Measurements from ENCODE around the gene TMEM255B. TPM values are rescaled to one million over a fixed set of nuclear protein-coding genes. Genes with fewer than 3 reads are reported as not detected.

Gene TMEM255B
- total RNA-seq, 1 experiment from 2014 or later: 2.8 TPM

GRCh38 chr13:113798200-113798811 is 39.3 kb downstream of the TMEM255B start:
- Histone ChIP-seq H3T11ph (ENCODE audit: low read length) (no peak overlapping the region), H2BK12ac (ENCODE audit: insufficient read length, low read depth, low read length) (no peak overlapping the region), H3K23ac (ENCODE audit: insufficient read length, low read depth, low read length) (no peak overlapping the region), H4K8ac (replicated peaks; ENCODE audit: insufficient read length, low read depth, low read length) (no peak overlapping the region), H3K56ac (ENCODE audit: insufficient read length, low read depth, low read length) (no peak overlapping the region), H2AFZ (ENCODE audit: low read length) (no peak overlapping the region), H3K9ac (ENCODE audit: extremely low read depth, insufficient read length, low read length) (no peak overlapping the region), H3K79me1 (ENCODE audit: insufficient read depth, low read depth, low read length, poor library complexity, severe bottlenecking) (no peaks in the 10 kb centered on the region), H2BK5ac (ENCODE audit: insufficient read length, low read length) (no peak overlapping the region), H2BK120ac (ENCODE audit: low read depth, low read length, poor library complexity, severe bottlenecking) (no peak overlapping the region), H4K20me1 (ENCODE audit: control insufficient read depth, insufficient read depth, insufficient read length) (no peaks in the 10 kb centered on the region), H3K27me3 (ENCODE audit: insufficient read depth, low read length) (no peaks in the 10 kb centered on the region), H3K14ac (ENCODE audit: insufficient read depth, low read length) (no peak overlapping the region), H3K9me3 (ENCODE audit: control insufficient read depth, low read depth, low read length) (no peaks in the 10 kb centered on the region), H3K18ac (ENCODE audit: insufficient read length, low read depth, low read length) (no peak overlapping the region), H3K4me2 (ENCODE audit: insufficient read depth, insufficient read length, low read length) (no peak overlapping the region), H3K4ac (ENCODE audit: low read depth, low read length) (no peak overlapping the region), H2AK5ac (ENCODE audit: insufficient read length, low read length) (no peak overlapping the region), H3K79me2 (ENCODE audit: insufficient read depth, low read length) (no peaks in the 10 kb centered on the region), H3K27ac (ENCODE audit: insufficient read length, low read depth, low read length) (no peak overlapping the region), H4K5ac (ENCODE audit: insufficient read length, low read depth, low read length) (no peak overlapping the region), H3K4me1 (ENCODE audit: insufficient read depth, low read length) (no peaks in the 10 kb centered on the region), H2BK20ac (ENCODE audit: low read depth, low read length, poor library complexity, severe bottlenecking) (no peak overlapping the region), H3K23me2 (ENCODE audit: insufficient read length, low read depth, low read length, poor library complexity, severe bottlenecking) (no peaks in the 10 kb centered on the region), H2BK15ac (ENCODE audit: low read depth, low read length) (no peak overlapping the region), H4K91ac (ENCODE audit: insufficient read length, low read depth, low read length) (no peak overlapping the region)
- H3K27ac Mint-ChIP-seq: no peak overlapping the region
- WGBS (ENCODE audit: extremely low coverage, insufficient read length, low lambda C conversion rate): 95% methylated on average over 2 of the region's 2 CpGs
- no peaks in the 10 kb centered on the region; a peak in 1 of 5 replicates for H3K9me3 Mint-ChIP-seq
- no peak overlapping the region for H3K4me3 Mint-ChIP-seq
- H3K27me3 Mint-ChIP-seq (ENCODE audit: low read depth): no peaks in the 10 kb centered on the region
- peaks cover 3% of the 10 kb centered on the region in 2 experiments; a peak in 2 of 4 replicates for H3K4me1 Mint-ChIP-seq
- H3K36me3 Mint-ChIP-seq (ENCODE audit: insufficient read depth in 1 of 3, low read depth in 3 of 3): no peaks in the 10 kb centered on the region
- TF ChIP-seq CTCF (conservative IDR thresholded peaks at IDR 0.05): no peak
- no peak for DNase-seq

All from H9 (cell line).